Left lung (tissue), 10 donors: ENCODE data around the gene RBBP8. TPM values are rescaled to one million over a fixed set of nuclear protein-coding genes. Genes with fewer than 3 reads are reported as not detected.
"Not testable (repeated sequence)": the region's sequence is repeated elsewhere in the genome, so short reads cannot be mapped to it uniquely, and the experiment has no call there.

ENCODE experiments used
- ATAC-seq: fragments of 200-7000 bp; cut with Tn5 transposase; one replicate; pipeline ENCODE4 v1.9.1; 2020; ENCODE audit warnings: moderate library complexity
- DNase-seq, 4 donors: peaks; one replicate each; pipeline ENCODE4 v3.0.0-alpha.2; 2013 to 2020
- H3K27ac ChIP-seq, 2 donors: fragments of 200-600 bp; sonication (generic) in 1 of 2; one replicate each; pipeline versions ENCODE4 v1.5.0 to v1.8.0; 2020 to 2021
- H3K27me3 ChIP-seq, 2 donors: fragments of 200-600 bp; sonication (generic) in 1 of 2; one replicate each; pipeline versions ENCODE4 v1.5.0 to v1.8.0; 2020 to 2021
- H3K36me3 ChIP-seq, 2 donors: fragments of 200-600 bp; sonication (generic) in 1 of 2; one replicate each; pipeline versions ENCODE4 v1.5.0 to v1.8.0; 2020 to 2021
- H3K4me1 ChIP-seq, 2 donors: fragments of 200-600 bp; one replicate each; pipeline ENCODE4 v1.8.0; 2021
- H3K4me3 ChIP-seq, 2 donors: fragments of 200-600 bp; sonication (generic) in 1 of 2; one replicate each; pipeline versions ENCODE4 v1.5.0 to v1.8.0; 2020 to 2021; ENCODE audit warnings: mild to moderate bottlenecking in 1 of 2
- H3K9me3 ChIP-seq, 2 donors: fragments of 200-600 bp; sonication (generic) in 1 of 2; one replicate each; pipeline versions ENCODE4 v1.5.0 to v1.8.0; 2020 to 2021
- intact Hi-C, 2 donors: fragments of 100-400 bp; cut with DNase I; formaldehyde crosslinking; loops; one replicate each; pipeline versions ENCODE4 v1.11.2 to v1.14.2; 2022
- polyA plus RNA-seq, 6 donors: library from polyadenylated mRNA; unstranded; fragments of 120-200 nt; gene quantifications; one replicate each; pipeline ENCODE4 v1.2.1, GENCODE V29; 2013; ENCODE audit not compliant: insufficient read length in 6 of 6
- total RNA-seq, 2 donors: library from RNA; stranded (reverse); fragmentation: NEBNext Ultra II Directional; extraction: Animal tissue kit (Norgen Biotek cat#: 25700); gene quantifications; one replicate each; pipeline ENCODE4 v1.2.1, GENCODE V29; 2021
- TF ChIP-seq, protein P1 (sequence below), 2 donors: fragments of 200-600 bp; sonication (generic) in 1 of 2; IDR thresholded peaks; one replicate each; pipeline versions ENCODE4 v1.5.0 to v1.8.0; 2021; ENCODE audit warnings: antibody characterized with exemption in 2 of 2
- donor health status: DM: no; HTN: yes; CAD: no.
- donor health status: DM: no; HTN: no; CAD: no.

Gene RBBP8
- total and polyA plus RNA-seq, 8 donors = 24.6 to 47.7 (median 31.3) TPM

DNA sequence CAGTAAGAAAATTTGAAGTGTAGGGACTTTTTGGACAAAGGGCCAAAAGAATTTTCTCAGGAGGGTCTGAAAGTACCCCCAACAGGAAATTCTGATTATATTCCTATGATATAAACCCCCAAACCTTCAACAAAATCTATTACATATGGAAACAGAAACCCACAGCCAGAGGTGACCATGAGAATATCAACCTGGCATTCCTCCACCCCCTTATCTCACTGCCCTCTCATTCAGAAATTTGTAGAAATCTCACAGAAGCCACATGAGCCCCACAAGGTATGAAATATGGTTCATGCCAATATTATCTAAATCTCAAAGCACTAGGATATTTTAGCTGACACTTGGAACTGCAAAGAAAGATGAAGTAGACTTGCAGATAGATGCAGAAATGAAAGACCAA is 31.0 kb upstream of the RBBP8 start:
- TF ChIP-seq, protein P1, sequence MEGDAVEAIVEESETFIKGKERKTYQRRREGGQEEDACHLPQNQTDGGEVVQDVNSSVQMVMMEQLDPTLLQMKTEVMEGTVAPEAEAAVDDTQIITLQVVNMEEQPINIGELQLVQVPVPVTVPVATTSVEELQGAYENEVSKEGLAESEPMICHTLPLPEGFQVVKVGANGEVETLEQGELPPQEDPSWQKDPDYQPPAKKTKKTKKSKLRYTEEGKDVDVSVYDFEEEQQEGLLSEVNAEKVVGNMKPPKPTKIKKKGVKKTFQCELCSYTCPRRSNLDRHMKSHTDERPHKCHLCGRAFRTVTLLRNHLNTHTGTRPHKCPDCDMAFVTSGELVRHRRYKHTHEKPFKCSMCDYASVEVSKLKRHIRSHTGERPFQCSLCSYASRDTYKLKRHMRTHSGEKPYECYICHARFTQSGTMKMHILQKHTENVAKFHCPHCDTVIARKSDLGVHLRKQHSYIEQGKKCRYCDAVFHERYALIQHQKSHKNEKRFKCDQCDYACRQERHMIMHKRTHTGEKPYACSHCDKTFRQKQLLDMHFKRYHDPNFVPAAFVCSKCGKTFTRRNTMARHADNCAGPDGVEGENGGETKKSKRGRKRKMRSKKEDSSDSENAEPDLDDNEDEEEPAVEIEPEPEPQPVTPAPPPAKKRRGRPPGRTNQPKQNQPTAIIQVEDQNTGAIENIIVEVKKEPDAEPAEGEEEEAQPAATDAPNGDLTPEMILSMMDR (IDR thresholded peaks at IDR 0.05) = no peak
- ATAC-seq = no peak
- Histone ChIP-seq H3K27ac (no peak overlapping the region), H3K4me3 (no peak overlapping the region), H3K36me3 (no peaks in the 10 kb centered on the region), H3K27me3 (no peaks in the 10 kb centered on the region), H3K9me3 (peaks cover 0 to 5% of the 10 kb centered on the region in 2 donors), H3K4me1 (no peaks in the 10 kb centered on the region)
- intact Hi-C loops = no loop called here
- DNase-seq = no peak

DNA sequence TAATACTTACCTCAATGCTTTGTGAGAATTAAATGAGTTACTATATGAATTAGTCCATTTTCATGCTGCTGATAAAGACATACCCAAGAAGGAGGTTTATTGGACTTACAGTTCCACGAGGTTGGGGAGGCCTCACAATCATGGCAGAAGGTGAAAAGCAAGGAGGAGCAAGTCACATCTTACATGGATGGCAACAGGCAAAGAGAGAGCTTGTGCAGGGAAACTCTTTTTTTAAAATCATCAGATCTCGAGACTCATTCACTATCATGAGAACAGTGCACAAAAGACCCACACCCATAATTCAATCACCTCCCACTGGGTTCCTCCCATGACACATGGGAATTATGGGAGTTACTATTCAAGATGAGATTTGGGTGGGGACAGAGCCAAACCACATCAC is 29.9 kb upstream of the RBBP8 start:
- H3K27me3 ChIP-seq, H3K9me3 ChIP-seq, H3K36me3 ChIP-seq, H3K27ac ChIP-seq, DNase-seq, intact Hi-C loops, ATAC-seq, H3K4me3 ChIP-seq, H3K4me1 ChIP-seq: not testable (repeated sequence)

DNA sequence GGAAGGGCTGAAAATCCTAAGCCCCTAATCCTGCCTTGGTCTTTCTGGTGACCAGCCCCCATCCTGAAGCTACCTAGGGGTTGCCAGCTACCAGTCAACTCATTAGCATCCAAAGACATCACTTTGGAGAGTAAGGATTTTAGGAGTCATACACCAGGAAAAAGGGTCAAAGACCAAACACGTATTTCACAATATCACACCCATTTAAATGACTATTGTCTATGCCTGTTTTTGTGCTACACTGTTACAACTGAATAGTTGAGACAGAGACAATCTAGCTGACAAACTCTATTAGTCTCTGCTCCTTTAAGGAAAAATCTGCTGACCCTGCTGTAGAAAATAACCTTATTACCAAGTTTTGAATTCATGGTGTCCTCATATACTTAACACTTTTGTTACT is 21.0 kb upstream of the RBBP8 start:
- Histone ChIP-seq H3K27ac (peak overlapping the region; percentile 55 to 74), H3K4me1 (no peaks in the 10 kb centered on the region), H3K4me3 (no peak overlapping the region), H3K9me3 (no peaks in the 10 kb centered on the region), H3K27me3 (no peaks in the 10 kb centered on the region), H3K36me3 (no peaks in the 10 kb centered on the region)
- ATAC-seq (no peak), DNase-seq (no peak)
- intact Hi-C loops = no loop called here
- TF ChIP-seq, protein P1 (IDR thresholded peaks at IDR 0.05) = no peak

DNA sequence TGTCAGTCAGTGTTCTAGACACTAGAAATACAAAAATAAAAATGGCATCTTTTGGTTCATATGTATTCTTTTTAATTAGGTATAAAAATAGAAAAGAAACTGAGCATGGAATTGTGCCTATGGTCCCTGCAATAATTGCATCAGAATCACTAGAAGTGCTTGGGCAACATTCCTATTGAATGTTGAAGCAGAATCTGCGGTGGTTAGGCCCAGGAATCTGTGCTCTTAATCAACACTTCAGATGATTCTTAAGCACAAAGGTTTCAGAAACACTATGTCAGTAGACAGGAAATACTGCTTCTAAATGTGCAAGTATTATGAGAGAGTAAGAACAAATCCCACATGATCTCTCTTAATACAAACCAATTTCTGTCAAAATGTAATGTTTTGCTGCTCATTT is 20.3 kb upstream of the RBBP8 start:
- no peaks in the 10 kb centered on the region for H3K36me3 ChIP-seq
- no peak overlapping the region for H3K4me3 ChIP-seq
- DNase-seq (peak in 1 of 4 donors; percentile 56), ATAC-seq (peak; percentile 80)
- TF ChIP-seq, protein P1 (IDR thresholded peaks at IDR 0.05) = no peak
- H3K4me1 ChIP-seq = no peaks in the 10 kb centered on the region
- peak overlapping the region; percentile 66 to 74 for H3K27ac ChIP-seq
- H3K27me3 ChIP-seq = no peaks in the 10 kb centered on the region
- no peaks in the 10 kb centered on the region for H3K9me3 ChIP-seq
- intact Hi-C loops = no loop called here

DNA sequence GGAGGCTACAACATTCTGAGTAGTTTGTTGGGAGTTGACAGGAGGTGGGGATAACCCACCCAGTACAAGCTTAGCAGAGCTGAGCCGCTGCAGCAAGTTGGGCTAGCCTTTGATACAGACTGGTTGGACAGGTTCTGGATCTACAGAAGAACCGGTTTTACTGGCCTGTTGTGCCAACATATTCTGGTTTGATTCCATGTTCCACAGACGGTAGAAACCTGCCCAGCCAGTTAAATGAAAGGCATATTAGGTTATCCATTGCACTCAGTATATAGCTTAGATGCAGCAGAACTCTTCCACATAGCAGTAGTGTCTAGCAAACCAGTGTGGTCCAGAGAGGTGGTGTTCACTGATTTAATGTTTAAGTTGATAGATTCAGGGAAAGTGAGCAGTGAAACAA is 19.3 kb upstream of the RBBP8 start:
- H3K27me3 ChIP-seq = no peaks in the 10 kb centered on the region
- TF ChIP-seq, protein P1 (IDR thresholded peaks at IDR 0.05) = no peak
- H3K9me3 ChIP-seq = no peaks in the 10 kb centered on the region
- peak overlapping the region; percentile 5 to 20 for H3K4me3 ChIP-seq
- DNase-seq (peak in 3 of 4 donors; percentile 48 to 87 (median 60)), ATAC-seq (peak; percentile 89)
- H3K36me3 ChIP-seq = no peaks in the 10 kb centered on the region
- no peaks in the 10 kb centered on the region for H3K4me1 ChIP-seq
- peak overlapping the region; percentile 14 to 74 for H3K27ac ChIP-seq
- intact Hi-C loops = no loop called here

DNA sequence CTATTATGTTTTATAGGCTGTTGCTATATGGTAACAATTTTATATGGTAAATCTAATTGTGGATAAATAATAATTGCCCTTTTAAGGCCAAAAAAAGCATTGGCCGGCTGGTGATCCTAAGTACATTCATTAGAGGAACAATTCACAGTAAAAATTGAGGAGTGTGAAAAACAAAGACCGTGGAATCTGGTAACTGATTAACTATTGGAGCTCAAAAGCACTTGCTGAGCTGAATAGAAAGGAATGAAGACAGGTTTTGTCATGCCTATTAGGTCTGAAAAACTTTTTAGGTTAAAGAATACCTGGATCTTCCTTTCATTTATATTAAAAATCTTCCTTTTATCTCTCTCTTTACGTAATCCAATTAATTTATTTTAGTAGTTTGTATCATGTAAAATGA is 18.5 kb upstream of the RBBP8 start:
- Histone ChIP-seq H3K4me1 (no peaks in the 10 kb centered on the region), H3K27ac (peak overlapping the region; percentile 14 to 74), H3K4me3 (peak overlapping the region; percentile 5 to 20), H3K36me3 (no peaks in the 10 kb centered on the region), H3K9me3 (no peaks in the 10 kb centered on the region), H3K27me3 (no peaks in the 10 kb centered on the region)
- DNase-seq = no peak
- intact Hi-C loops = no loop called here
- TF ChIP-seq, protein P1 (IDR thresholded peaks at IDR 0.05) = no peak
- ATAC-seq = peak; percentile 51
